K562 (cell line): ENCODE measurements around the gene KRT33A. TPM values are rescaled to one million over a fixed set of nuclear protein-coding genes. Genes with fewer than 3 reads are reported as not detected.

Source experiments
- ATAC-seq: fragments of 200-7000 bp; cut with Tn5 transposase; 3 replicates; pipeline ENCODE4 v1.9.1; 2020; ENCODE audit warnings: moderate library complexity
- BruUV-seq: library from RNA; stranded (reverse); fragments of 400-500 nt; replicated peaks from 2 replicates; lab custom pipeline; 2021; lab: Mats Ljungman, UMichigan
- CTCF ChIA-PET: fragments of 300-600 bp; formaldehyde crosslinking; extraction: SDS; loops from one replicate; lab custom pipeline; 2021; ENCODE audit warnings: low intra/inter-chr PET ratio; lab: Yijun Ruan, JAX
- POLR2A ChIA-PET: fragments of 300-600, 350-650 bp; sonication (Branson Sonifier 250); formaldehyde crosslinking; extraction: SDS; loops from one replicate; lab custom pipeline; 2021; ENCODE audit warnings: antibody characterized with exemption, inconsistent platforms; lab: Yijun Ruan, JAX
- DNase-seq, 4 experiments: peaks; one replicate each; pipeline versions ENCODE4 v3.0.0 to v3.0.0-alpha.2; 2011 to 2018; ENCODE audit warnings: low spot score in 3 of 4, mixed read lengths in 3 of 4; ENCODE audit errors: extremely low read depth in 1 of 4
- FAIRE-seq: peaks from 2 replicates; lab custom pipeline; 2011; peaks lifted over from hg19 to GRCh38; lab: Jason Lieb, UNC
- H2AFZ ChIP-seq: 2 replicates; pipeline ENCODE4 v1.6.0; 2011; ENCODE audit warnings: low read depth, low read length, control low read depth, inconsistent platforms
- H3K27ac ChIP-seq: fragments of 200-600 bp; 3 replicates; pipeline ENCODE4 v1.8.0; 2011; ENCODE audit warnings: low read depth, mild to moderate bottlenecking, control low read depth, inconsistent platforms, low read length, moderate library complexity, mixed read lengths; ENCODE audit errors: extremely low read depth
- H3K27me3 ChIP-seq, 2 experiments: fragments of 300-600 bp in 1 of 2; 2 replicates in 1 of 2; 3 replicates in 1 of 2; pipeline versions ENCODE4 v1.6.0 to v1.8.0; 2011; ENCODE audit warnings: inconsistent platforms in 2 of 2, low read length in 2 of 2, mild to moderate bottlenecking in 1 of 2, mixed read lengths in 1 of 2, moderate library complexity in 1 of 2; ENCODE audit not compliant: control insufficient read depth in 2 of 2, insufficient read depth in 2 of 2
- H3K36me3 ChIP-seq: fragments of 300-600 bp; 3 replicates; pipeline ENCODE4 v1.8.0; 2011; ENCODE audit warnings: mild to moderate bottlenecking, low read length, inconsistent platforms; ENCODE audit not compliant: control insufficient read depth, insufficient read depth
- H3K4me1 ChIP-seq, 2 experiments: fragments of 200-600 bp in 1 of 2; replicated peaks in 1 of 2; 2 replicates in 1 of 2; 3 replicates in 1 of 2; pipeline versions ENCODE4 v1.5.1 to v1.8.0; 2011; ENCODE audit warnings: inconsistent platforms in 2 of 2, low read length in 2 of 2, mild to moderate bottlenecking in 1 of 2, mixed read lengths in 1 of 2, moderate library complexity in 1 of 2; ENCODE audit not compliant: control insufficient read depth in 2 of 2, insufficient read depth in 2 of 2
- H3K4me2 ChIP-seq: 2 replicates; pipeline ENCODE4 v1.6.1; 2011; ENCODE audit warnings: low read length, control low read depth, inconsistent platforms, mixed read lengths; ENCODE audit not compliant: insufficient read depth
- H3K4me3 ChIP-seq: fragments of 200-600 bp; sonication (generic), shearing (Covaris generic); 2 replicates; pipeline ENCODE4 v1.5.1; 2016; ENCODE audit warnings: control low read depth, inconsistent platforms
- H3K79me2 ChIP-seq: fragments of 200-600 bp; 3 replicates; pipeline ENCODE4 v1.8.0; 2011; ENCODE audit warnings: low read length, inconsistent platforms; ENCODE audit not compliant: control insufficient read depth, insufficient read depth
- H3K9ac ChIP-seq, 2 experiments: 2 replicates each; pipeline versions ENCODE4 v1.6.0 to v1.6.1; 2011; ENCODE audit warnings: low read depth in 2 of 2, low read length in 2 of 2, control low read depth in 1 of 2, inconsistent platforms in 1 of 2, mild to moderate bottlenecking in 1 of 2, mixed read lengths in 1 of 2; ENCODE audit not compliant: insufficient read depth in 1 of 2
- H3K9me1 ChIP-seq: one replicate; pipeline ENCODE4 v1.6.0; 2011; ENCODE audit warnings: inconsistent platforms, mild to moderate bottlenecking, low read length, moderate library complexity; ENCODE audit not compliant: control insufficient read depth, insufficient read depth
- H3K9me3 ChIP-seq: replicated peaks from 2 replicates; pipeline ENCODE4 v1.5.1; 2011; ENCODE audit warnings: low read depth, low read length, inconsistent platforms; ENCODE audit not compliant: control insufficient read depth, insufficient read depth
- H4K20me1 ChIP-seq: replicated peaks from 2 replicates; pipeline ENCODE4 v1.6.1; 2011; ENCODE audit warnings: low read length, inconsistent platforms, mixed read lengths; ENCODE audit not compliant: control insufficient read depth, insufficient read depth
- EP300 ChIP-seq: IDR thresholded peaks from 2 replicates; pipeline ENCODE4 v1.6.1; 2012; ENCODE audit warnings: low read length, improper control_type of control experiment
- HDAC6 ChIP-seq: IDR thresholded peaks from 2 replicates; pipeline ENCODE4 v1.6.1; 2012; ENCODE audit warnings: low read depth, mild to moderate bottlenecking, control low read depth, inconsistent platforms, low read length, moderate library complexity
- HDGF ChIP-seq: fragments of 450-650 bp; IDR thresholded peaks from 2 replicates; pipeline ENCODE4 v1.6.1; 2016
- NR2F6 ChIP-seq: fragments of 450-650 bp; formaldehyde crosslinking; IDR thresholded peaks from 2 replicates; pipeline ENCODE4 v1.4.0; 2020; ENCODE audit warnings: mild to moderate bottlenecking
- RFX1 ChIP-seq: fragments of 450-650 bp; IDR thresholded peaks from 2 replicates; pipeline ENCODE4 v1.6.1; 2016; ENCODE audit warnings: mild to moderate bottlenecking, moderate library complexity
- RUNX1 ChIP-seq: sonication (generic); IDR thresholded peaks from 2 replicates; pipeline ENCODE4 v1.6.1; 2016; ENCODE audit warnings: antibody characterized with exemption, low read depth
- TAL1 ChIP-seq: fragments of 450-650 bp; IDR thresholded peaks from 2 replicates; pipeline ENCODE4 v1.6.1; 2016; ENCODE audit warnings: mild to moderate bottlenecking
- ZBTB26 ChIP-seq: fragments of 450-650 bp; formaldehyde crosslinking; IDR thresholded peaks from 2 replicates; pipeline ENCODE4 v1.4.0; 2022; ENCODE audit warnings: missing genetic modification characterization
- ZNF133 ChIP-seq: fragments of 250-450 bp; sonication (Bioruptor Pico); IDR thresholded peaks from 2 replicates; pipeline ENCODE4 v1.4.0; 2020; ENCODE audit warnings: mild to moderate bottlenecking
- ZNF140 ChIP-seq: fragments of 250-450 bp; sonication (Bioruptor Pico); IDR thresholded peaks from 2 replicates; pipeline ENCODE4 v1.8.0; 2021; ENCODE audit warnings: moderate library complexity, mild to moderate bottlenecking, inconsistent platforms
- ZNF395 ChIP-seq: fragments of 200-800 bp; sonication (Bioruptor generic); IDR thresholded peaks from 2 replicates; pipeline ENCODE4 v1.6.1; 2017; ENCODE audit warnings: missing genetic modification characterization, missing compliant biosample characterization
- ZNF785 ChIP-seq: fragments of 250-450 bp; sonication (Bioruptor Pico); IDR thresholded peaks from 2 replicates; pipeline ENCODE4 v1.4.0; 2020; ENCODE audit warnings: mild to moderate bottlenecking
- ZNF830 ChIP-seq: fragments of 250-450 bp; sonication (Bioruptor Pico); IDR thresholded peaks from 2 replicates; pipeline ENCODE4 v1.5.0; 2021; ENCODE audit warnings: mild to moderate bottlenecking
- WGBS: fragments of 100-300 bp; shearing (Covaris generic); methylation state at CpG from one replicate; pipeline ENCODE4 v1.1.6; 2016; ENCODE audit warnings: low coverage, mixed read lengths; ENCODE audit not compliant: insufficient coverage; ENCODE audit errors: missing lambda C conversion rate; 5-methylcytosine and 5-hydroxymethylcytosine counted together
- in situ Hi-C: fragments of 300-500 bp; cut with MboI; formaldehyde crosslinking; loops from 4 replicates; pipeline ENCODE4 v1.15.0; 2018; ENCODE audit warnings: inconsistent platforms, mixed read lengths
- intact Hi-C: fragments of 100-400 bp; cut with micrococcal nuclease; formaldehyde crosslinking; loops from 2 replicates; pipeline ENCODE4 v1.14.2; 2022
- polyA plus RNA-seq, 8 experiments: library from polyadenylated mRNA; depleted of rRNA in 4 of 8; stranded (reverse) in 5 of 8; unstranded in 3 of 8; fragments of >200 nt; fragmentation: Nextera tagmentation in 2 of 8; fragmentation: Illumina TruSeq in 1 of 8; extraction: Ambion mirVana in 2 of 8; extraction: Trizol in 1 of 8; gene quantifications; 2 replicates each; pipeline versions ENCODE4 v1.2.1 to v1.2.3, GENCODE V29; 2011 to 2014; ENCODE audit warnings: inconsistent platforms in 1 of 8, missing spikeins in 1 of 8
- total RNA-seq, 7 experiments: library from RNA; depleted of rRNA in 6 of 7; stranded (reverse); fragments of >200 nt in 6 of 7; fragmentation: Illumina TruSeq in 2 of 7; extraction: Trizol in 2 of 7; gene quantifications; 2 replicates each; pipeline versions ENCODE4 v1.2.1 to v1.2.3, GENCODE V29; 2011 to 2021; ENCODE audit warnings: low replicate concordance in 1 of 7
- TF ChIP-seq, protein P1 (sequence below): fragments of 250-450 bp; sonication (Bioruptor Pico); IDR thresholded peaks from 2 replicates; pipeline ENCODE4 v1.8.0; 2021; ENCODE audit warnings: borderline replicate concordance, mild to moderate bottlenecking, moderate library complexity; ENCODE audit not compliant: poor library complexity, severe bottlenecking

KRT33A gene
- total and polyA plus RNA-seq, 9 of the 15 experiments (the other 6 are each of a cell fraction or from before 2014, with no cell fraction given) = not detected

- Histone ChIP-seq H3K9me3 (no peaks in the 10 kb centered on the region), H4K20me1 (no peaks in the 10 kb centered on the region; the same call in 1 of the 2 replicates), H3K27me3 (peaks cover 0 to 9% of the 10 kb centered on the region in 2 experiments; a peak in 1 of 5 replicates), H2AFZ (no peak overlapping the region), H3K27ac (no peak overlapping the region), H3K36me3 (no peaks in the 10 kb centered on the region), H3K4me2 (no peak overlapping the region), H3K4me1 (no peaks in the 10 kb centered on the region), H3K9ac (no peak overlapping the region), H3K9me1 (no peaks in the 10 kb centered on the region), H3K4me3 (no peak overlapping the region), H3K79me2 (no peaks in the 10 kb centered on the region)
- no peak for DNase-seq
- intact Hi-C loops (loop anchor here (5.0 kb wide), 1 partner anchor 420 kb away; no protein-coding TSS in a partner anchor), in situ Hi-C loops (no loop called here)
- no peak for TF ChIP-seq HDGF
- no peak for TF ChIP-seq TAL1
- TF ChIP-seq ZNF140 = no peak
- TF ChIP-seq, protein P1, sequence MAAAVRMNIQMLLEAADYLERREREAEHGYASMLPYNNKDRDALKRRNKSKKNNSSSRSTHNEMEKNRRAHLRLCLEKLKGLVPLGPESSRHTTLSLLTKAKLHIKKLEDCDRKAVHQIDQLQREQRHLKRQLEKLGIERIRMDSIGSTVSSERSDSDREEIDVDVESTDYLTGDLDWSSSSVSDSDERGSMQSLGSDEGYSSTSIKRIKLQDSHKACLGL (CRISPR knock-in tag) = no peak
- TF ChIP-seq EP300 = no peak
- no peak for TF ChIP-seq ZNF395 (CRISPR knock-in tag)
- TF ChIP-seq NR2F6 (CRISPR knock-in tag) = no peak
- no peak for TF ChIP-seq ZBTB26 (CRISPR knock-in tag)
- no peak for TF ChIP-seq HDAC6
- TF ChIP-seq ZNF830 (CRISPR knock-in tag) = no peak
- no peak for TF ChIP-seq ZNF133 (CRISPR knock-in tag)
- no peak for TF ChIP-seq RFX1
- no peak for TF ChIP-seq ZNF785
- no peak for TF ChIP-seq RUNX1
- no TSS peak for BruUV-seq
- FAIRE-seq = no peak
- POLR2A ChIA-PET = interaction anchor here (0.6 kb wide), 1 partner anchor 183 kb away, joined by 3 read pairs; no protein-coding TSS in a partner anchor
- 3% methylated on average over 5 of the region's 8 CpGs for WGBS
- CTCF ChIA-PET = no interaction called here
- ATAC-seq = no peak
Observed at GRCh38 chr17:41327411-41328120, 23.1 kb downstream of the KRT33A start.
